Fibroblast of the aortic adventitia (primary cell): ENCODE measurements around the gene MS4A10. TPM values are rescaled to one million over a fixed set of nuclear protein-coding genes. Genes with fewer than 3 reads are reported as not detected.
"Not testable (repeated sequence)": the region's sequence is repeated elsewhere in the genome, so short reads cannot be mapped to it uniquely, and the experiment has no call there.

ENCODE experiments used
- DNase-seq: peaks from one replicate; pipeline ENCODE4 v3.0.0-alpha.2; 2010; ENCODE audit warnings: low read depth
- H3K4me3 ChIP-seq: 2 replicates; pipeline ENCODE4 v1.5.1; 2011; ENCODE audit warnings: low read depth, mild to moderate bottlenecking, control low read depth, low read length, moderate library complexity
- CTCF ChIP-seq: IDR thresholded peaks from 2 replicates; pipeline ENCODE4 v1.5.1; 2011; ENCODE audit warnings: mild to moderate bottlenecking, low read length, control low read depth, inconsistent platforms; ENCODE audit not compliant: insufficient read depth
- total RNA-seq: library from RNA; depleted of rRNA; stranded (reverse); fragments of >200 nt; gene quantifications from 2 replicates; pipeline ENCODE4 v1.2.3, GENCODE V29; 2012; ENCODE audit warnings: low replicate concordance

MS4A10 gene
- total RNA-seq, 1 donor, result not detected

GRCh38 chr11:60816590-60817157 is 31.5 kb downstream of the MS4A10 start:
- no peak for TF ChIP-seq CTCF
- DNase-seq, result no peak
- H3K4me3 ChIP-seq, result no peak overlapping the region

GRCh38 chr11:60818057-60818456 is 32.9 kb downstream of the MS4A10 start:
- no peak for DNase-seq
- TF ChIP-seq CTCF, result no peak
- no peak overlapping the region for H3K4me3 ChIP-seq

GRCh38 chr11:60821827-60822599 is 36.9 kb downstream of the MS4A10 start:
- no peak for DNase-seq
- H3K4me3 ChIP-seq, result no peak overlapping the region
- no peak for TF ChIP-seq CTCF

GRCh38 chr11:60823745-60824306 is 38.7 kb downstream of the MS4A10 start:
- H3K4me3 ChIP-seq, result not testable (repeated sequence)

GRCh38 chr11:60825118-60825517 is 40.0 kb downstream of the MS4A10 start:
- no peak for TF ChIP-seq CTCF
- no peak overlapping the region for H3K4me3 ChIP-seq
- DNase-seq, result no peak

More at GRCh38 chr11:60823745-60824306, 38.7 kb downstream of the MS4A10 start:
- DNase-seq, result not testable (repeated sequence)

- no peak for DNase-seq
- H3K4me3 ChIP-seq, result no peak overlapping the region
- TF ChIP-seq CTCF, result no peak
Observed at GRCh38 chr11:60825790-60826189, 40.7 kb downstream of the MS4A10 start.

GRCh38 chr11:60830478-60831142 is 45.5 kb downstream of the MS4A10 start:
- no peak for DNase-seq
- H3K4me3 ChIP-seq, result no peak overlapping the region
- no peak for TF ChIP-seq CTCF
